GM12875 (cell line): ENCODE results near the gene PARD3B.

Source experiments
- H3K4me3 ChIP-seq: one replicate; pipeline ENCODE4 v1.5.1; 2011; ENCODE audit warnings: low read depth, low read length, control low read depth
- CTCF ChIP-seq: IDR thresholded peaks from 2 replicates; pipeline ENCODE4 v1.5.1; 2011; ENCODE audit warnings: low read depth, mild to moderate bottlenecking, control low read depth, inconsistent platforms, low read length, moderate library complexity, borderline replicate concordance; ENCODE audit not compliant: insufficient read depth

PARD3B gene

DNA sequence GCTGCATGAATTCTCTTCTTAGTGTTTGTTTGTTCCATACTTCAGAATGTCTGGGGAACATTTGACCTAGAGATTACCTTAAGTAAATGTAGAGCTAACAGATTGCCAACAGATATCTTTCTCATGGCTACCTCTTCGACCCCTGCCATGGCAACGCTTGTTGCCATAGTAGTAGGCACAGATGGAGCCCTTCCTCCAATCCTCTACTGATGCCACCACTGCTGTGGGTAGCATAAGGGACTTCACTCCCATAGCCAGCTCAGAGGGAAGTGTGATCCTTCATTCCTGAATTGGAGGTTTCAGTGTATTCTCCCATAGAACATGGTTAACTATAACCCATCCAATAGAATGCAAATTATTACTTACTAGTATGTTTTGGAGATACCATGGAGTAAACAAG is 593.5 kb downstream of the PARD3B start:
- no peak for TF ChIP-seq CTCF
- no peak overlapping the region for H3K4me3 ChIP-seq

- no peak for TF ChIP-seq CTCF
- H3K4me3 ChIP-seq: no peak overlapping the region
These were observed 594.7 kb downstream of the PARD3B start for GRCh38 chr2:205139822-205140463.

- no peak overlapping the region for H3K4me3 ChIP-seq
- TF ChIP-seq CTCF: no peak
These were observed 596.1 kb downstream of the PARD3B start for GRCh38 chr2:205141381-205141780.

DNA sequence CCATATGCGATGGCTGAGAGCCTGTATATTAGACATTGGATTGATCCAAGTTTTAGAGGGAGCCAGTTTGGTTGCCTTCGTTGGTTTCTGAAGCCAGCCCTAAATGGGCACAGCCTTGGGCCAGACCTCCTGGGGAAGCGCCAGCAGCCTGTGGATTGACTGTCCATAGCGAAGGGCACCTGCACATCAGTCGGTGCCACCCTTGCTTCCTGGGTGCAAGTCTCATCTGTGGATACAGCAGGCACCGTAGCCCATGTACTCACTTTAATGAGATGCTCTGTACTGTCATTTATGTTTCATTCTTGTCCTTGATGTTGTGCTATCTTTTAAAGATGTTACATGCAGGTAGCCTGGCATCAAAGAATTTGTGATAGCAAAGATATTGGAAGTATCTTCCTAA is 600.6 kb downstream of the PARD3B start:
- no peak for TF ChIP-seq CTCF
- no peak overlapping the region for H3K4me3 ChIP-seq

GRCh38 chr2:205148755-205149154 is 603.5 kb downstream of the PARD3B start:
- no peak for TF ChIP-seq CTCF
- no peak overlapping the region for H3K4me3 ChIP-seq

- TF ChIP-seq CTCF: no peak
- no peak overlapping the region for H3K4me3 ChIP-seq
These were observed 611.2 kb downstream of the PARD3B start for GRCh38 chr2:205156457-205156856.

- TF ChIP-seq CTCF: no peak
- H3K4me3 ChIP-seq: no peak overlapping the region
These were observed 613.1 kb downstream of the PARD3B start for GRCh38 chr2:205158404-205158803.
